ENCODE measurements around the gene PSMD9. TPM values are rescaled to one million over a fixed set of nuclear protein-coding genes. Genes with fewer than 3 reads are reported as not detected.

The PSMD9 gene
- total and polyA plus RNA-seq, 2 experiments from 2014 or later, result 106 to 114 TPM

- Histone ChIP-seq H3K9me2 (replicated peaks; ENCODE audit: insufficient read depth) (no peaks in the 10 kb centered on the region), H2AFZ (no peak overlapping the region), H3K79me2 (no peaks in the 10 kb centered on the region), H3K9me3 (ENCODE audit: low read depth) (no peaks in the 10 kb centered on the region), H3K27ac (peak overlapping the region; percentile 87), H4K20me1 (ENCODE audit: insufficient read depth, poor library complexity, severe bottlenecking) (no peaks in the 10 kb centered on the region), H3K4me3 (no peak overlapping the region), H3K27me3 (no peaks in the 10 kb centered on the region), H3K4me1 (ENCODE audit: insufficient read depth) (peaks cover 33% of the 10 kb centered on the region), H3K4me2 (no peak overlapping the region), H3K36me3 (replicated peaks; ENCODE audit: insufficient read depth, low read depth) (no peaks in the 10 kb centered on the region)
- TF ChIP-seq EZH2 (IDR thresholded peaks at IDR 0.05; ENCODE audit: borderline replicate concordance) (no peak), EZH2phosphoT487 (IDR thresholded peaks at IDR 0.05; ENCODE audit: low read depth, severe bottlenecking, unreplicated experiment) (no peak), CTCF (IDR thresholded peaks at IDR 0.05; ENCODE audit: poor library complexity) (no peak)
- no peak for DNase-seq (ENCODE audit: low spot score)
- WGBS (ENCODE audit: low lambda C conversion rate, missing lambda C conversion rate), result 64% methylated on average over 11 of the region's 11 CpGs
These were observed 31.0 kb upstream of the PSMD9 start for GRCh38 chr12:121857322-121858246.

GRCh38 chr12:121858318-121858661, 30.3 kb upstream of the PSMD9 start:
- no peaks in the 10 kb centered on the region for H3K79me2 ChIP-seq
- H4K20me1 ChIP-seq (ENCODE audit: insufficient read depth, poor library complexity, severe bottlenecking), result no peaks in the 10 kb centered on the region
- TF ChIP-seq CTCF (IDR thresholded peaks at IDR 0.05; ENCODE audit: poor library complexity), result no peak
- no peak for TF ChIP-seq EZH2 (IDR thresholded peaks at IDR 0.05; ENCODE audit: borderline replicate concordance)
- TF ChIP-seq EZH2phosphoT487 (IDR thresholded peaks at IDR 0.05; ENCODE audit: low read depth, severe bottlenecking, unreplicated experiment), result no peak
- H3K9me2 ChIP-seq (replicated peaks; ENCODE audit: insufficient read depth), result no peaks in the 10 kb centered on the region
- H3K4me2 ChIP-seq, result peak overlapping the region; percentile 37
- WGBS (ENCODE audit: low lambda C conversion rate, missing lambda C conversion rate), result 92% methylated on average over 10 of the region's 10 CpGs
- peak overlapping the region; percentile 87 for H3K27ac ChIP-seq
- H3K4me1 ChIP-seq (ENCODE audit: insufficient read depth), result peaks cover 33% of the 10 kb centered on the region
- H3K36me3 ChIP-seq (replicated peaks; ENCODE audit: insufficient read depth, low read depth), result no peaks in the 10 kb centered on the region
- H3K4me3 ChIP-seq, result no peak overlapping the region
- DNase-seq (ENCODE audit: low spot score), result no peak
- no peaks in the 10 kb centered on the region for H3K9me3 ChIP-seq (ENCODE audit: low read depth)
- H2AFZ ChIP-seq, result no peak overlapping the region
- no peaks in the 10 kb centered on the region for H3K27me3 ChIP-seq

GRCh38 chr12:121858662-121859572, 29.7 kb upstream of the PSMD9 start, which contains the start of gene HPD:
TSS of gene HPD (minus strand) at chr12:121858859. CDS start at chr12:121858823, 36 bp downstream.
- no peak within 1 kb of the TSS for H2AFZ ChIP-seq
- H4K20me1 ChIP-seq (ENCODE audit: insufficient read depth, poor library complexity, severe bottlenecking), result no peaks in the 10 kb centered on the region
- TF ChIP-seq EZH2phosphoT487 (IDR thresholded peaks at IDR 0.05; ENCODE audit: low read depth, severe bottlenecking, unreplicated experiment), result no peak
- TF ChIP-seq CTCF (IDR thresholded peaks at IDR 0.05; ENCODE audit: poor library complexity), result no peak
- no peak for TF ChIP-seq EZH2 (IDR thresholded peaks at IDR 0.05; ENCODE audit: borderline replicate concordance)
- peaks cover 33% of the 10 kb centered on the region for H3K4me1 ChIP-seq (ENCODE audit: insufficient read depth)
- no peaks in the 10 kb centered on the region for H3K79me2 ChIP-seq
- H3K9me3 ChIP-seq (ENCODE audit: low read depth), result no peaks in the 10 kb centered on the region
- H3K9me2 ChIP-seq (replicated peaks; ENCODE audit: insufficient read depth), result no peaks in the 10 kb centered on the region
- H3K4me3 ChIP-seq, result no peak within 1 kb of the TSS
- H3K27ac ChIP-seq, result peak within 1 kb of the TSS; percentile 87
- no peaks in the 10 kb centered on the region for H3K27me3 ChIP-seq
- peak; percentile 73 for DNase-seq (ENCODE audit: low spot score)
- no peaks in the 10 kb centered on the region for H3K36me3 ChIP-seq (replicated peaks; ENCODE audit: insufficient read depth, low read depth)
- 57% methylated on average over 16 of the region's 16 CpGs for WGBS (ENCODE audit: low lambda C conversion rate, missing lambda C conversion rate)
- peak within 1 kb of the TSS; percentile 37 for H3K4me2 ChIP-seq

All from hepatocyte (in vitro differentiated cells).